ENCODE data around the gene GIGYF2.

The GIGYF2 gene

GRCh38 chr2:232894746-232895145, 197.6 kb downstream of the GIGYF2 start:
- WGBS, 2 experiments: 90 to 92% methylated on average over 19 of the region's 19 CpGs
- Histone ChIP-seq H3K27ac (ENCODE audit: insufficient read depth, low read depth, low read length, poor library complexity, severe bottlenecking) (no peak overlapping the region), H3K36me3 (ENCODE audit: control insufficient read depth, insufficient read depth, low read length) (no peaks in the 10 kb centered on the region), H3K4me3 (ENCODE audit: insufficient read depth, low read depth, low read length) (no peak overlapping the region), H3K4me1 (ENCODE audit: control insufficient read depth, insufficient read depth, low read length) (peaks cover 8% of the 10 kb centered on the region), H3K27me3 (ENCODE audit: control insufficient read depth, insufficient read depth, low read length, poor library complexity, severe bottlenecking) (peaks cover 4% of the 10 kb centered on the region), H3K9me3 (ENCODE audit: control insufficient read depth, low read length) (no peaks in the 10 kb centered on the region)

- H3K27ac ChIP-seq (ENCODE audit: insufficient read depth, low read depth, low read length, poor library complexity, severe bottlenecking): no peak overlapping the region
- no peaks in the 10 kb centered on the region for H3K36me3 ChIP-seq (ENCODE audit: control insufficient read depth, insufficient read depth, low read length)
- no peaks in the 10 kb centered on the region for H3K9me3 ChIP-seq (ENCODE audit: control insufficient read depth, low read length)
- no peak overlapping the region for H3K4me3 ChIP-seq (ENCODE audit: insufficient read depth, low read depth, low read length)
- H3K27me3 ChIP-seq (ENCODE audit: control insufficient read depth, insufficient read depth, low read length, poor library complexity, severe bottlenecking): peaks cover 13% of the 10 kb centered on the region
- peaks cover 6% of the 10 kb centered on the region for H3K4me1 ChIP-seq (ENCODE audit: control insufficient read depth, insufficient read depth, low read length)
These were observed 199.0 kb downstream of the GIGYF2 start for GRCh38 chr2:232896111-232896510.

GRCh38 chr2:232896720-232897597, 199.8 kb downstream of the GIGYF2 start:
- Histone ChIP-seq H3K36me3 (ENCODE audit: control insufficient read depth, insufficient read depth, low read length) (no peaks in the 10 kb centered on the region), H3K4me3 (ENCODE audit: insufficient read depth, low read depth, low read length) (no peak overlapping the region), H3K27ac (ENCODE audit: insufficient read depth, low read depth, low read length, poor library complexity, severe bottlenecking) (no peak overlapping the region), H3K27me3 (ENCODE audit: control insufficient read depth, insufficient read depth, low read length, poor library complexity, severe bottlenecking) (peaks cover 21% of the 10 kb centered on the region), H3K4me1 (ENCODE audit: control insufficient read depth, insufficient read depth, low read length) (peaks cover 13% of the 10 kb centered on the region), H3K9me3 (ENCODE audit: control insufficient read depth, low read length) (no peaks in the 10 kb centered on the region)
- 92 to 93% methylated on average over 8 to 9 of the region's 9 CpGs for WGBS, 2 experiments

- 91 to 92% methylated on average over 24 of the region's 24 CpGs for WGBS, 2 experiments
- Histone ChIP-seq H3K27me3 (ENCODE audit: control insufficient read depth, insufficient read depth, low read length, poor library complexity, severe bottlenecking) (peaks cover 30% of the 10 kb centered on the region), H3K4me1 (ENCODE audit: control insufficient read depth, insufficient read depth, low read length) (peaks cover 21% of the 10 kb centered on the region), H3K9me3 (ENCODE audit: control insufficient read depth, low read length) (no peaks in the 10 kb centered on the region), H3K27ac (ENCODE audit: insufficient read depth, low read depth, low read length, poor library complexity, severe bottlenecking) (no peak overlapping the region), H3K4me3 (ENCODE audit: insufficient read depth, low read depth, low read length) (no peak overlapping the region), H3K36me3 (ENCODE audit: control insufficient read depth, insufficient read depth, low read length) (no peaks in the 10 kb centered on the region)
These were observed 200.7 kb downstream of the GIGYF2 start for GRCh38 chr2:232897598-232898408.

- peaks cover 37% of the 10 kb centered on the region for H3K27me3 ChIP-seq (ENCODE audit: control insufficient read depth, insufficient read depth, low read length, poor library complexity, severe bottlenecking)
- 89 to 91% methylated on average over 18 of the region's 18 CpGs for WGBS, 2 experiments
- H3K27ac ChIP-seq (ENCODE audit: insufficient read depth, low read depth, low read length, poor library complexity, severe bottlenecking): no peak overlapping the region
- peaks cover 21% of the 10 kb centered on the region for H3K4me1 ChIP-seq (ENCODE audit: control insufficient read depth, insufficient read depth, low read length)
- H3K9me3 ChIP-seq (ENCODE audit: control insufficient read depth, low read length): no peaks in the 10 kb centered on the region
- H3K36me3 ChIP-seq (ENCODE audit: control insufficient read depth, insufficient read depth, low read length): no peaks in the 10 kb centered on the region
- H3K4me3 ChIP-seq (ENCODE audit: insufficient read depth, low read depth, low read length): no peak overlapping the region
These were observed 201.7 kb downstream of the GIGYF2 start for GRCh38 chr2:232898592-232899543.

GRCh38 chr2:232900811-232901735, 203.9 kb downstream of the GIGYF2 start:
- Histone ChIP-seq H3K4me3 (ENCODE audit: insufficient read depth, low read depth, low read length) (no peak overlapping the region), H3K9me3 (ENCODE audit: control insufficient read depth, low read length) (no peaks in the 10 kb centered on the region), H3K27ac (ENCODE audit: insufficient read depth, low read depth, low read length, poor library complexity, severe bottlenecking) (no peak overlapping the region), H3K36me3 (ENCODE audit: control insufficient read depth, insufficient read depth, low read length) (no peaks in the 10 kb centered on the region), H3K4me1 (ENCODE audit: control insufficient read depth, insufficient read depth, low read length) (peaks cover 21% of the 10 kb centered on the region), H3K27me3 (ENCODE audit: control insufficient read depth, insufficient read depth, low read length, poor library complexity, severe bottlenecking) (peaks cover 37% of the 10 kb centered on the region)
- 16 to 20% methylated on average over 43 of the region's 43 CpGs for WGBS, 2 experiments

- no peaks in the 10 kb centered on the region for H3K9me3 ChIP-seq (ENCODE audit: control insufficient read depth, low read length)
- 52 to 59% methylated on average over 28 of the region's 28 CpGs for WGBS, 2 experiments
- H3K27ac ChIP-seq (ENCODE audit: insufficient read depth, low read depth, low read length, poor library complexity, severe bottlenecking): no peak overlapping the region
- no peaks in the 10 kb centered on the region for H3K36me3 ChIP-seq (ENCODE audit: control insufficient read depth, insufficient read depth, low read length)
- peaks cover 21% of the 10 kb centered on the region for H3K4me1 ChIP-seq (ENCODE audit: control insufficient read depth, insufficient read depth, low read length)
- H3K27me3 ChIP-seq (ENCODE audit: control insufficient read depth, insufficient read depth, low read length, poor library complexity, severe bottlenecking): peaks cover 37% of the 10 kb centered on the region
- H3K4me3 ChIP-seq (ENCODE audit: insufficient read depth, low read depth, low read length): no peak overlapping the region
These were observed 204.8 kb downstream of the GIGYF2 start for GRCh38 chr2:232901736-232902578.

GRCh38 chr2:232903989-232904388, 206.9 kb downstream of the GIGYF2 start:
- Histone ChIP-seq H3K9me3 (ENCODE audit: control insufficient read depth, low read length) (no peaks in the 10 kb centered on the region), H3K27ac (ENCODE audit: insufficient read depth, low read depth, low read length, poor library complexity, severe bottlenecking) (no peak overlapping the region), H3K27me3 (ENCODE audit: control insufficient read depth, insufficient read depth, low read length, poor library complexity, severe bottlenecking) (peaks cover 33% of the 10 kb centered on the region), H3K4me1 (ENCODE audit: control insufficient read depth, insufficient read depth, low read length) (peaks cover 21% of the 10 kb centered on the region), H3K36me3 (ENCODE audit: control insufficient read depth, insufficient read depth, low read length) (no peaks in the 10 kb centered on the region), H3K4me3 (ENCODE audit: insufficient read depth, low read depth, low read length) (no peak overlapping the region)
- 84 to 89% methylated on average over 9 of the region's 9 CpGs for WGBS, 2 experiments

All from ectodermal cell (in vitro differentiated cells).